MCF 10A (cell line): Measurements from ENCODE around the gene STXBP3. TPM values are rescaled to one million over a fixed set of nuclear protein-coding genes. Genes with fewer than 3 reads are reported as not detected.

Source experiments
- BruUV-seq: library from RNA; stranded (reverse); fragments of 400-500 nt; replicated peaks from 2 replicates; lab custom pipeline; 2021; lab: Mats Ljungman, UMichigan
- CTCF ChIA-PET: fragments of 300-600 bp; sonication (Branson Sonifier 250); formaldehyde crosslinking; extraction: SDS; loops from one replicate; lab custom pipeline; 2021; ENCODE audit warnings: antibody characterized with exemption, inconsistent platforms; lab: Yijun Ruan, JAX
- POLR2A ChIA-PET: fragments of 300-600, 350-650 bp; sonication (Branson Sonifier 250); formaldehyde crosslinking; extraction: SDS; loops from one replicate; lab custom pipeline; 2020; ENCODE audit warnings: antibody characterized with exemption, inconsistent platforms; lab: Yijun Ruan, JAX
- DNase-seq: peaks from one replicate; pipeline ENCODE4 v3.0.0-alpha.2; 2018; ENCODE audit not compliant: unreplicated experiment
- H3K27ac Mint-ChIP-seq: one replicate; pipeline ENCODE4 v1.8.0; 2022; ENCODE audit warnings: mild to moderate bottlenecking, low read depth, mixed read lengths; ENCODE audit not compliant: unreplicated experiment
- H3K27me3 Mint-ChIP-seq: one replicate; pipeline ENCODE4 v1.8.0; 2022; ENCODE audit warnings: mixed read lengths; ENCODE audit not compliant: insufficient read depth, unreplicated experiment
- H3K36me3 Mint-ChIP-seq: one replicate; pipeline ENCODE4 v1.8.0; 2022; ENCODE audit warnings: mild to moderate bottlenecking, moderate library complexity, mixed read lengths; ENCODE audit not compliant: insufficient read depth, unreplicated experiment
- H3K4me1 Mint-ChIP-seq: one replicate; pipeline ENCODE4 v1.8.0; 2022; ENCODE audit warnings: mixed read lengths; ENCODE audit not compliant: insufficient read depth, unreplicated experiment
- H3K4me3 Mint-ChIP-seq: one replicate; pipeline ENCODE4 v1.8.0; 2022; ENCODE audit warnings: mild to moderate bottlenecking, moderate library complexity, mixed read lengths; ENCODE audit not compliant: unreplicated experiment
- H3K9me3 Mint-ChIP-seq: one replicate; pipeline ENCODE4 v1.8.0; 2022; ENCODE audit warnings: mixed read lengths; ENCODE audit not compliant: unreplicated experiment
- CTCF ChIP-seq: fragments of 200-600 bp; IDR thresholded peaks from one replicate; pipeline ENCODE4 v1.8.0; 2022; ENCODE audit warnings: antibody characterized with exemption, mild to moderate bottlenecking; ENCODE audit not compliant: unreplicated experiment
- intact Hi-C: fragments of 100-400 bp; cut with micrococcal nuclease; formaldehyde crosslinking; loops from 2 replicates; pipeline ENCODE4 v1.14.1; 2022
- total RNA-seq: library from RNA; stranded (reverse); gene quantifications from 2 replicates; pipeline ENCODE4 v1.2.3, GENCODE V29; 2022

Gene STXBP3
- total RNA-seq, 1 experiment from 2014 or later, result 47.4 TPM

GRCh38 chr1:108785264-108785663, 38.8 kb downstream of the STXBP3 start:
- BruUV-seq, result no TSS peak
- H3K4me1 Mint-ChIP-seq, result no peaks in the 10 kb centered on the region
- no peak for TF ChIP-seq CTCF
- peaks cover 7% of the 10 kb centered on the region for H3K9me3 Mint-ChIP-seq
- ChIA-PET POLR2A (no interaction called here), CTCF (interaction anchor here (0.5 kb wide), 1 partner anchor 37 kb away, joined by 3 read pairs; no protein-coding TSS in a partner anchor)
- intact Hi-C loops, result no loop called here
- no peaks in the 10 kb centered on the region for H3K27me3 Mint-ChIP-seq
- peaks cover 86% of the 10 kb centered on the region for H3K36me3 Mint-ChIP-seq
- no peak overlapping the region for H3K27ac Mint-ChIP-seq
- no peak for DNase-seq
- no peak overlapping the region for H3K4me3 Mint-ChIP-seq

GRCh38 chr1:108785880-108786279, 39.4 kb downstream of the STXBP3 start:
- Mint-ChIP-seq H3K9me3 (peaks cover 7% of the 10 kb centered on the region), H3K27me3 (no peaks in the 10 kb centered on the region), H3K36me3 (peaks cover 82% of the 10 kb centered on the region), H3K27ac (no peak overlapping the region), H3K4me3 (no peak overlapping the region), H3K4me1 (no peaks in the 10 kb centered on the region)
- ChIA-PET CTCF (interaction anchor here (1.4 kb wide), 1 partner anchor 113 kb away, joined by 3 read pairs; no protein-coding TSS in a partner anchor), POLR2A (no interaction called here)
- no TSS peak for BruUV-seq
- no peak for DNase-seq
- intact Hi-C loops, result no loop called here
- TF ChIP-seq CTCF, result no peak

- no peak for TF ChIP-seq CTCF
- peaks cover 74% of the 10 kb centered on the region for H3K36me3 Mint-ChIP-seq
- H3K4me3 Mint-ChIP-seq, result no peak overlapping the region
Observed at GRCh38 chr1:108791790-108792189, 45.3 kb downstream of the STXBP3 start.

GRCh38 chr1:108792420-108792819, 45.9 kb downstream of the STXBP3 start:
- Mint-ChIP-seq H3K27me3 (no peaks in the 10 kb centered on the region), H3K4me3 (no peak overlapping the region), H3K9me3 (peaks cover 15% of the 10 kb centered on the region), H3K36me3 (peaks cover 77% of the 10 kb centered on the region), H3K4me1 (no peaks in the 10 kb centered on the region), H3K27ac (no peak overlapping the region)
- intact Hi-C loops, result no loop called here
- TF ChIP-seq CTCF, result no peak
- CTCF ChIA-PET, result interaction anchor here (0.7 to 1.4 kb wide), 2 partner anchors 24 to 100 kb away, joined by 3 to 4 read pairs; partner anchors contain the start of gene PRPF38B
- POLR2A ChIA-PET, result interaction anchor here (0.8 kb wide), 1 partner anchor 10 kb away, joined by 3 read pairs; no protein-coding TSS in a partner anchor
- no TSS peak for BruUV-seq
- no peak for DNase-seq

More at GRCh38 chr1:108791790-108792189, 45.3 kb downstream of the STXBP3 start:
- no peak for DNase-seq
- Mint-ChIP-seq H3K9me3 (peaks cover 15% of the 10 kb centered on the region), H3K27ac (no peak overlapping the region), H3K27me3 (no peaks in the 10 kb centered on the region), H3K4me1 (no peaks in the 10 kb centered on the region)
- no TSS peak for BruUV-seq
- ChIA-PET POLR2A (interaction anchor here (0.8 kb wide), 1 partner anchor 10 kb away, joined by 3 read pairs; no protein-coding TSS in a partner anchor), CTCF (interaction anchor here (1.4 kb wide), 1 partner anchor 25 kb away, joined by 4 read pairs; no protein-coding TSS in a partner anchor)
- intact Hi-C loops, result no loop called here
